KBM-7 (cell line): ENCODE data around the gene DSCAML1.

ENCODE experiments used
- DNase-seq: peaks from one replicate; pipeline ENCODE4 v3.0.0-alpha.2; 2015
- in situ Hi-C: fragments of 300-500 bp; cut with MboI; formaldehyde crosslinking; loops from 2 replicates; pipeline ENCODE4 v1.14.3; 2020; ENCODE audit warnings: low sequenced_read_pairs, low pct_unique_long_range_greater_than_20kb, mixed read lengths

Gene DSCAML1

DNA sequence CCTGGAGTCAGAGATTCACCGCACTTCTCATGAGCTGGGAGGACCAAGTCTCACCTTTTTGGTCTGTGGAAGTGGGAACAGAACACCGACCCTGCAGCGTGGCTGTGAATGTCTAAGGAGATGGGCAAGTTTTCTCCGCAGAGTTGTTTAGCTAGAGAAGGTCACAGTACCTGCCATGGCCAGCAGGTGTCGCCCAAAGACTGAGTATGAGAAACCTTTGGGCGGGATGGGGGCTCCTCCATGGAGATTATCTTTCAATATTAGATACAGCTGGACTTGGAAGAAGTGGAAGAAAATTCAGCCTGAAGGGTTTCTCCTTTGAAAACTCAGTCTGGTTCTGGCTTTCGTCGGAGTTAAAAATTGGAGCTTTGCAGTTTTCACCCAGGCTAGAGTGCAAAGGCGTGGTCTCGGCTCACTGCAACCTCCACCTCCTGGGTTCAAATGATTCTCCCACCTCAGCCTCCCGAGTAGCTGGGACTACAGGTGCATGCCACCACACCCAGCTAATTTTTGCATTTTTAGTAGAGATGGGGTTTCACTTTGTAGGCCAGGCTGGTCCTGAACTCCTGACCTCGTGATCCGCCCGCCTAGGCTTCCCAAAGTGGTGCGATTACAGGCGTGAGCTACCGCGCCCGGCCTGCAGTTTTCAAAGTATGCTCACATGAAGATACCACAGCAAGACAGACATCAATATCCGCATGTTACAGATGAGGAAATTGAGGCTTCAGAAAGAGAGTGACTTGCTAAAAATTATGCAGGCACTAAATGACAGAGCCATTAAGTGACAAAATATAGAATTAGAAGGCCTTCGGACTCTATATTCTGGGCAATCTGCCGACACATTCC is 10.7 kb upstream of the DSCAML1 start:
- in situ Hi-C loops: no loop called here
- peak; percentile 71 for DNase-seq

DNA sequence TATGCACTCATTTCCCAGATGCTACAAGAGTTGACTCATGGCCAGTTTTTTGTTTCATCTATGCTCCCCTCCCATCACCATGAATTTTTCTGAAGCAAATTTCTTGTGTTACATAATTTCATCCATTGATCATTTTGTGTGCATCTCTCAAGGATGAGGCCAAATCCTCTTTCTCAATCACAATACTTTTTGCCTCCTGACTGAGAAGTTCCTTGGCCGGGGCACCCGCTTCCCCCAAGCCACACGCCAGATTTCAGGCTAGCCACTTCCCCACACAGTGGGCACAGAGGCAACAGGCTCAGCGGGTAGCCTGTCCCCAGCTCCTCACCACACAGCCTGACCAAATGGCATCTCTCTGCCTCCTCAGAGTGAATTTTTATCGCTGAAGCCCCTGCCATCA is 9.8 kb upstream of the DSCAML1 start:
- in situ Hi-C loops: no loop called here

DNA sequence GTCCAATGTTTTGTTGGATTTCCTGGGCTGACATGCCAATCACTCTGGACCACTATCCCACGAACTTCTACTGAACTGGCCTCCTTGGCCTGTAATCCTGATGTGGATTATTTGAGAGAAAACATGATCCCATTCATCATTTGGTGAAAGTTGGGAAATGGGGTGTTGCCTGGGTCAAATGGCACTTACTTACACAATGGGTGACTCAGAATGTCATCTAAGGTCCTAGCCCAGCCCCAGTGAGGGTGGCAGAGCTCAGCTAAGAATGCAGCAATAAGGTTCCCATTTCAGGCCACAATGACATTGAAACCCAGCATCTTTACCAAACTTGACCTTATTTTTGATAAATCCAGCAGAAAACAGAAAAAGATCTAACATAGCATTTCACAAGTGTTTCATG is 8.0 kb upstream of the DSCAML1 start:
- in situ Hi-C loops: no loop called here
- no peak for DNase-seq

More for the DNA sequence above, 9.8 kb upstream of the DSCAML1 start:
- no peak for DNase-seq

- in situ Hi-C loops: no loop called here
These were observed 6.9 kb upstream of the DSCAML1 start for GRCh38 chr11:117803896-117804295.

DNA sequence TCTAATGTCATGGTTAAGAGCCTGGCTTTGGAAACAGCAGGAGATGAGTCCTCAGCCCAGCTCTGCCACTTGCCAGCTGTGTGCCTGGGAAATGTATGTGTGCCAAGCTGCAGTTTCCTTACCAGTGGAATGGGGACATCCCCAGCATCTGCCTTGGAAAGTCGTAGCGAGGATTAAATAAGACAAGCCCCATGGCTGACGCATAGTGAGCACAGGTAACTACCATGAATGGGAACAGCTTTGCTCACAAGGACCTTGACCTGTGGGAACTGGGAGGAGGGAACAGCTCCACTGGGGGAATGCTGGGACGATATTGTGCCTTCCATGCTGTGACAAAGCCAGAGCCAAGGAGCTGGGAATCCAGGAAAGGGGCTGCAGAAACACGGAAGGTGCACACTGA is 2.6 kb upstream of the DSCAML1 start:
- in situ Hi-C loops: no loop called here

More at GRCh38 chr11:117803896-117804295, 6.9 kb upstream of the DSCAML1 start:
- DNase-seq: no peak

DNA sequence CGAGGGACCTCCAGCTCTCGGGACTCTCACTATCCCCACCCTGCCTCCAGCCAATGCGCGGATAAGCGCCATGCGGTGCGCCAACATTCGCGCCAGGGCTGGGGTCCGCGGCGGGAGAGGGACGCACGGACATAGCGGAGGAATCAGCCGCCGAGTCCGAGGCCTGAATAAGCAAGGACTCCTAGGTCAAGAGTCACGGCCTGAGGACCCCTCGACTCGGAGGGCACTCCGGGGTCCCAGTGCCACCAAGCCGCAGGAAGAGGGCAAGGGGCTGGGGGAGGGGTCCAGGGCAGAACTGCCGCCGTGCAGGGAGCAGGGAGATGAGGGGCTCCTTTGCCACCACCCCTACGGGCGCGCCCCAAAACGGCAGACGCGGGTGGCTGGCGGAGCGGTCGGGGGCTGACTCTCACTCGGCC is 552 bp downstream of the DSCAML1 start:
- in situ Hi-C loops: no loop called here
- DNase-seq: no peak

More for the DNA sequence above, 2.6 kb upstream of the DSCAML1 start:
- no peak for DNase-seq

DNA sequence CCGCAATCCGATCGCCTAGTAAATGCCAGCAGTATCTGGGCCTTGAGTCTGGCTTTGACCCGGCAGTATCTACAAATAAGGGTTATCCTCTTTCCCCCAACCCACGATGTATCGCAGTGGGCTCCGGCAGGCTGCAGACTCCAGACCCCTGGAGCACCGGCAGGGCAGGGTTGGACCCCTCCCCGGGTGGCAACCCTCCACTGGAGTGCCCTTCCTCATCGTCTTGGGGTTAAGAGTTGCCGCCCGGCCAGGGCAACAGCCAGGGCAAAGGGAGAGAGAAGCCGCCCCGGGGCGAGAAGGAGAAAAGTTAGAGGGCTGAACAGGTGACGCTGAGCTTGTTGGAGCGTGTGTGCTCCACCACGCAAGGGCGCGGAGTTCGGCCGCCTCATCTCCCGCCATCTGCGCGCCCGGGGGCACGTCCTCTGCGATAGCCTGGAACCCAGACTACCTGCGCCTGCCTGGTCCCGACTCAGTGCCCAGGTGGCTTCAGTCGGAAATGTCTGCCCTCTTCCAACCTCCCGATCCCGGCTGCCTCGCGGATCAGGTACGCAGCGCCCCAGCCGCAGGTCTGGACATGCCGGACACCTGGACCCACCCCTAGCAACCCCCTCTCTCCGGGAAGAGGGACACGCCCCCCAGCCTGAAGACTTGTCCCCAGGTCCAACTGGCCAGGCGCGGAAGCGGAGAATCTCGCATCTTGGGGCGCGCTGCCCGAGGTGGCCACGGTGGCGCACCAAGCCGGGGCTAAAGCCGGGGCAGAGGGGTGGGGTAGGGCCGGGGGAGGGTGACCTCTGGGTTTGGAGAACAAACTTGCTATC is 1.2 kb downstream of the DSCAML1 start:
- in situ Hi-C loops: no loop called here
- no peak for DNase-seq

- in situ Hi-C loops: no loop called here
- no peak for DNase-seq
These were observed 2.0 kb downstream of the DSCAML1 start for GRCh38 chr11:117794772-117795629.

DNA sequence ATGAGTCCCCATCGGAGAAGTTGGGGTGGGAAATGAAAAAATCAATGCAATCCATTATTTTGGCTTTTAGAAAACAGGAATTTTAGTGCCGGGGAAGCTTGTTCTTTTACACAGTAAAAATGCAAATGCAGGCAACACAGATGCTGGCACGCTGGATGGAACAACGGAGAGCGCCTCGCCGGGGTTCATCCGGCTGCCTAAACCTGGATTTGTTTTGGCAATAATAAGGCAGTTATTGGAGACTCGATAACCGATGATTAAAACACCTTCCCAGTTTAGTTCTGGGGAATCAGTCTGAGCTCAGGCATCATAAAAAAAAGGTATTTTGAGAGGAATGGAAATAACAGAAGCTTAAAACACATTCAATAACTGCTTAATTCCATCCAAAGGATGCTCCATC is 2.9 kb downstream of the DSCAML1 start:
- in situ Hi-C loops: no loop called here
- no peak for DNase-seq

GRCh38 chr11:117793583-117793982 is 3.4 kb downstream of the DSCAML1 start:
- in situ Hi-C loops: no loop called here
- no peak for DNase-seq

DNA sequence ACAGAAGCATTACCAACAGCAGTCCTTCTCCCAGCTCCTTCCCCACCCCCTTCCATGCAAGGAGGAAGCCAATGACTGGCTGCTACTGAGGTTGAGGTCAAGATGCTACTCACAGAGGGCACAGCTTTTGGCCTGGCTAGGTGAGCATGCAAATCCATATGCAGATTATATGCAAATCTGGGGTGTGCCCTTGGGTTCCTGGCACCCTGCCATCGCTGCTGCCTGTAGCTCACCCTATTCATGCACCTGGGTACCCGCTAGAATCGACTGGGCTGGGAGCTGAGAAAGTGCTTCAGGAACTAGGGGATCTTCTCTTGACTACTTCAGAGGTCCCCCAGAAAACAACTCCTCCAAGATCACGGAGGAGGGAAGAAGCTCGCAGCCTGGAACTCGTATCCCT is 4.0 kb downstream of the DSCAML1 start:
- no peak for DNase-seq
- in situ Hi-C loops: no loop called here

DNA sequence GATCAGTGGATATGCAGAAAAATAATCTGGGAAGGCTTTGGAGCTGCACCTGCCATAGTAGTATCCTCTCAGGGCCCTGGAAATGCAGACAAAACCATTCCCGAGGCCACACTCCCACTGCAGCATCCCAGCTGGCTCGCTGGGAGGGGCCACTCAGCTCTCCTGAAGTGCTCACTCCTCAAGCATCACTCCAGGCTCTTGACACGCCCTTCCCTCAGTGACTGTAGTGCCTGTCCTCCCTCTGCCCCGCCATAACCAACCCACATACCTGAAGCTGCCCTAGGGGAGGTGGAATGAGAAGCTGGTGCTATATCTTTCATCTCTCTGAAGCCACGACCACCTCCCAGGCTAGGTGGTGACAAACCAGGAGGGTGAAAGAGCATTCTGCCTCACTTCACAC is 4.8 kb downstream of the DSCAML1 start:
- in situ Hi-C loops: no loop called here
- DNase-seq: no peak

DNA sequence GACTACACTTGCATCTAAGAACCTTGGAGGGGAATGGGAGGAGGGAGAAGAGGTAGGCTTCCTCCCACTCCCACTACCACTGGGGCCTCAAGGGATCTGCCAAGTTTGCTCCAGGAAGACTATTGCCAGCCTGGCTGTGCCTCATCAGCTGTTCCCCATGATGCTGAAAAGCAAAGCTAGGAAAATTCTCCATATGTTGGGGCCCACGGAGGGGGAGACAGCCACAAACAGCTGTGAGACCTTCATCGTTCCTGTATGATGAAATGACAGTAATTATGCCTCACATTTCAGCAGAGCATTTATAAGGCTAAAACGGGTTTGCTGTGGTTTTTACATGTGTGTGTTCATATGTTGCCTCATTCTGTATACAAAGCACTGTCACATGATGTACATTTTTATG is 6.7 kb downstream of the DSCAML1 start:
- in situ Hi-C loops: no loop called here
- DNase-seq: no peak

- in situ Hi-C loops: no loop called here
- DNase-seq: no peak
These were observed 7.8 kb downstream of the DSCAML1 start for GRCh38 chr11:117789241-117789640.

GRCh38 chr11:117786135-117786870 is 10.7 kb downstream of the DSCAML1 start:
- no peak for DNase-seq

DNA sequence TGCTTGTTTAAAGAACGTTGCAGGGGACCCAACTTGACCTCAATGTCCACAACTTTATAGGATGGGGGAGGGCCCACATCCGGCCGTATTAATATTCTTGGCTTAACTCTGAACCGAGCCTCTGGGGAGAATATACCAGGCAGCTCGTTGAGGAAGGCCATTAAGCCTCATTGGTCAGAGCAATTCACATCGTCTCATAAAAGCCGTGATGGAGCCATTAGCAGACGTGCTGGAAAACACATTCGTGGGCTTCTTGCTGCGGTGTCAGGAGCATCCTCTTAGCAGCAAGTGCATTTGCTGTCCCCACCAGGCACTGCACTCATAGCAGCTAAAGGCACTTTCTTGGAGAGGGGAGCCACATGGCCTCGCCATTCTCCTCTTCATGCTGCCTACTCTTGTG is 14.9 kb downstream of the DSCAML1 start:
- in situ Hi-C loops: no loop called here
- DNase-seq: no peak

More at GRCh38 chr11:117786135-117786870, 10.7 kb downstream of the DSCAML1 start:
- in situ Hi-C loops: no loop called here

- in situ Hi-C loops: no loop called here
- no peak for DNase-seq
These were observed 15.4 kb downstream of the DSCAML1 start for GRCh38 chr11:117781627-117782026.

DNA sequence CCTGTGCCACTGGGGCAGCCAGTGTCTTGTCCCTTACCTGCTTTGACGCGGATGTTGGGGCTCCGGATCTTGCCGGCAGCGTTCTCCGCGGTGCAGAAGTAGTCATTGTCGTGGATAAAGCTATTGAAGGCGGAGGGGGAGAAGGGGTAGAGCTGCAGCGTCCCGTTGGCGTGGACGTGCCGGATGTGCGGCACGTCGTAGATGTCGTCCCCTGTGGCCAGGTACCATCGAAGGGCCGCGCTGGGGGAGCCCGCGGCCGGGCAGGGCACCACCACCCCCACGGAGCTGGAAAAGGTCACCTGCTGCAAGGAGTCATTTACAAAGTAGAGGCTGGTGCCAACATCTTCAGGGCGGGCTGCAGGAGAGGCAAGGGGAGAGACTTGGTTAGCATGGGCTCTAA is 16.6 kb downstream of the DSCAML1 start:
- in situ Hi-C loops: no loop called here
- no peak for DNase-seq

DNA sequence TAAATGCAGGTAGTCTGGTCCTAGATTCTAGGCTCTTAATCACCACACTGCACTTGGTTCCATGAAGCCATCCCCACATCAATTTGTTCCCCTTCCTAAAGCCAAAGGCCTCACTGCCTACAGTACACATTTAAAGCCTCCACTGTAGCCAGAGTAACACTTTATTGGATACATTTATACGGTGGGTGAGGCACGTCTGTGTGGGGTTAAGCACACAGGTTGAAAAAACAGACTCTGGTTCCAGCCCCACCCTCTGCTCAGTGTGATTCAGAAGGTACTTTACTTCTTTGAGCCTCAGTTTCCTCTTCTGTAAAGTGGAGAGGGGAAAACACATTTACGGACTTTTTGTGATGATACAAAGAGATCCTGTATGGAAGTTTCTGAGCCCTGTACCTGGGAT is 22.5 kb downstream of the DSCAML1 start:
- in situ Hi-C loops: no loop called here
- no peak for DNase-seq
